A549 treated with CORT108297 at 1 μM for 4 hours (cell line): Measurements from ENCODE around the gene NID1. TPM values are rescaled to one million over a fixed set of nuclear protein-coding genes. Genes with fewer than 3 reads are reported as not detected.

ENCODE experiments used
- total RNA-seq: library from RNA; stranded (reverse); fragments of 200-300 nt; extraction: Qiagen RNA extraction; gene quantifications from 5 replicates; pipeline ENCODE4 v1.2.3, GENCODE V29; 2022

NID1 gene, protein sequence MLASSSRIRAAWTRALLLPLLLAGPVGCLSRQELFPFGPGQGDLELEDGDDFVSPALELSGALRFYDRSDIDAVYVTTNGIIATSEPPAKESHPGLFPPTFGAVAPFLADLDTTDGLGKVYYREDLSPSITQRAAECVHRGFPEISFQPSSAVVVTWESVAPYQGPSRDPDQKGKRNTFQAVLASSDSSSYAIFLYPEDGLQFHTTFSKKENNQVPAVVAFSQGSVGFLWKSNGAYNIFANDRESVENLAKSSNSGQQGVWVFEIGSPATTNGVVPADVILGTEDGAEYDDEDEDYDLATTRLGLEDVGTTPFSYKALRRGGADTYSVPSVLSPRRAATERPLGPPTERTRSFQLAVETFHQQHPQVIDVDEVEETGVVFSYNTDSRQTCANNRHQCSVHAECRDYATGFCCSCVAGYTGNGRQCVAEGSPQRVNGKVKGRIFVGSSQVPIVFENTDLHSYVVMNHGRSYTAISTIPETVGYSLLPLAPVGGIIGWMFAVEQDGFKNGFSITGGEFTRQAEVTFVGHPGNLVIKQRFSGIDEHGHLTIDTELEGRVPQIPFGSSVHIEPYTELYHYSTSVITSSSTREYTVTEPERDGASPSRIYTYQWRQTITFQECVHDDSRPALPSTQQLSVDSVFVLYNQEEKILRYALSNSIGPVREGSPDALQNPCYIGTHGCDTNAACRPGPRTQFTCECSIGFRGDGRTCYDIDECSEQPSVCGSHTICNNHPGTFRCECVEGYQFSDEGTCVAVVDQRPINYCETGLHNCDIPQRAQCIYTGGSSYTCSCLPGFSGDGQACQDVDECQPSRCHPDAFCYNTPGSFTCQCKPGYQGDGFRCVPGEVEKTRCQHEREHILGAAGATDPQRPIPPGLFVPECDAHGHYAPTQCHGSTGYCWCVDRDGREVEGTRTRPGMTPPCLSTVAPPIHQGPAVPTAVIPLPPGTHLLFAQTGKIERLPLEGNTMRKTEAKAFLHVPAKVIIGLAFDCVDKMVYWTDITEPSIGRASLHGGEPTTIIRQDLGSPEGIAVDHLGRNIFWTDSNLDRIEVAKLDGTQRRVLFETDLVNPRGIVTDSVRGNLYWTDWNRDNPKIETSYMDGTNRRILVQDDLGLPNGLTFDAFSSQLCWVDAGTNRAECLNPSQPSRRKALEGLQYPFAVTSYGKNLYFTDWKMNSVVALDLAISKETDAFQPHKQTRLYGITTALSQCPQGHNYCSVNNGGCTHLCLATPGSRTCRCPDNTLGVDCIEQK
- total RNA-seq = 4.8 to 9.3 TPM (median 7.6 TPM) in 5 replicates

DNA sequence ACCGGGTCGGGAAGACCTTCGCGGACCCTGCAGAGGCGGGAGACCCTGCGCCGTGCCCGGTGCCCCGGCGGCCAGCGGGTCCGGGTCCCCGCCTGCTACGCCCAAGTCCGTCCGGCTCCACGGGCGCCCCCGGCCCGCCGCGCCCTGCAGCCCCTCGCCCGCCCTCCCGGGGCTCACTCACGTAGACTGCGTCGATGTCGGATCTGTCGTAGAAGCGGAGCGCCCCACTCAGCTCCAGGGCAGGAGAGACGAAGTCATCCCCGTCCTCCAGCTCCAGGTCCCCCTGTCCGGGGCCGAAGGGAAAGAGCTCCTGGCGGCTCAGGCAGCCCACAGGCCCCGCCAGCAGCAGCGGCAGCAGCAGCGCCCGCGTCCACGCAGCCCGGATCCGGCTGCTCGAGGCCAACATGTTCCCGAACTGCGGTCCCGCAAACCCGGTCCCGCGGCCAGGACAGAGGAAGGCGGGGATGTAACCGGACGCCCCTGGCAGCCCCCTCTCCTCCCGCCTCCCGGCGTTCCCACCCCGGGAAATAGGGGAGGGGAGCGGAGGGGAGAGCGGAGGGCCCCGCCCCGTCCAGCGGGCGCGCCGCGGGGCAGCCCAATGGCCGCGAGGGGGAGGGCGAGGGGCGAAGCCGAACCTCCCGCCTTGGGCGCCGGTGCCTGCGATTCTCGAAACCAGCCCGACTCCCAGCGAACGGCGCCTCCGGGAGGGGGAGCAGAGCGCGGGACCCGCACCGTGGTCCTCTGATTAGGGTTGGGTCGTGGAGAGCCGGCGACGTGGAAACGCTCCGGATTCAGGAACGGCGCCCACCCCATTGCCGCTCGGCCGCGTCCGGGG lies at the start of gene NID1:
NID1 (minus strand) TSS at position 417 of the 835 bp plus-strand sequence; CDS start at position 406, 11 bp downstream.

Other genes starting within 250 kb of the NID1 start
- gene LYST, start 198.2 kb downstream of the NID1 start, total RNA-seq = 4.4 to 5.6 TPM (median 5.1 TPM) in 5 replicates
- 16.3 to 18.7 TPM (median 17.7 TPM) in 5 replicates for gene GPR137B, start 77.4 kb upstream of the NID1 start, total RNA-seq
- 2.3 to 3.6 TPM (median 3.0 TPM) in 5 replicates for gene ERO1B, start 216.9 kb upstream of the NID1 start, total RNA-seq